ENCODE data around the gene CR1L.

CR1L gene

GRCh38 chr1:207748737-207749528 is 104.0 kb downstream of the CR1L start (continued):
- TF ChIP-seq, protein P1, sequence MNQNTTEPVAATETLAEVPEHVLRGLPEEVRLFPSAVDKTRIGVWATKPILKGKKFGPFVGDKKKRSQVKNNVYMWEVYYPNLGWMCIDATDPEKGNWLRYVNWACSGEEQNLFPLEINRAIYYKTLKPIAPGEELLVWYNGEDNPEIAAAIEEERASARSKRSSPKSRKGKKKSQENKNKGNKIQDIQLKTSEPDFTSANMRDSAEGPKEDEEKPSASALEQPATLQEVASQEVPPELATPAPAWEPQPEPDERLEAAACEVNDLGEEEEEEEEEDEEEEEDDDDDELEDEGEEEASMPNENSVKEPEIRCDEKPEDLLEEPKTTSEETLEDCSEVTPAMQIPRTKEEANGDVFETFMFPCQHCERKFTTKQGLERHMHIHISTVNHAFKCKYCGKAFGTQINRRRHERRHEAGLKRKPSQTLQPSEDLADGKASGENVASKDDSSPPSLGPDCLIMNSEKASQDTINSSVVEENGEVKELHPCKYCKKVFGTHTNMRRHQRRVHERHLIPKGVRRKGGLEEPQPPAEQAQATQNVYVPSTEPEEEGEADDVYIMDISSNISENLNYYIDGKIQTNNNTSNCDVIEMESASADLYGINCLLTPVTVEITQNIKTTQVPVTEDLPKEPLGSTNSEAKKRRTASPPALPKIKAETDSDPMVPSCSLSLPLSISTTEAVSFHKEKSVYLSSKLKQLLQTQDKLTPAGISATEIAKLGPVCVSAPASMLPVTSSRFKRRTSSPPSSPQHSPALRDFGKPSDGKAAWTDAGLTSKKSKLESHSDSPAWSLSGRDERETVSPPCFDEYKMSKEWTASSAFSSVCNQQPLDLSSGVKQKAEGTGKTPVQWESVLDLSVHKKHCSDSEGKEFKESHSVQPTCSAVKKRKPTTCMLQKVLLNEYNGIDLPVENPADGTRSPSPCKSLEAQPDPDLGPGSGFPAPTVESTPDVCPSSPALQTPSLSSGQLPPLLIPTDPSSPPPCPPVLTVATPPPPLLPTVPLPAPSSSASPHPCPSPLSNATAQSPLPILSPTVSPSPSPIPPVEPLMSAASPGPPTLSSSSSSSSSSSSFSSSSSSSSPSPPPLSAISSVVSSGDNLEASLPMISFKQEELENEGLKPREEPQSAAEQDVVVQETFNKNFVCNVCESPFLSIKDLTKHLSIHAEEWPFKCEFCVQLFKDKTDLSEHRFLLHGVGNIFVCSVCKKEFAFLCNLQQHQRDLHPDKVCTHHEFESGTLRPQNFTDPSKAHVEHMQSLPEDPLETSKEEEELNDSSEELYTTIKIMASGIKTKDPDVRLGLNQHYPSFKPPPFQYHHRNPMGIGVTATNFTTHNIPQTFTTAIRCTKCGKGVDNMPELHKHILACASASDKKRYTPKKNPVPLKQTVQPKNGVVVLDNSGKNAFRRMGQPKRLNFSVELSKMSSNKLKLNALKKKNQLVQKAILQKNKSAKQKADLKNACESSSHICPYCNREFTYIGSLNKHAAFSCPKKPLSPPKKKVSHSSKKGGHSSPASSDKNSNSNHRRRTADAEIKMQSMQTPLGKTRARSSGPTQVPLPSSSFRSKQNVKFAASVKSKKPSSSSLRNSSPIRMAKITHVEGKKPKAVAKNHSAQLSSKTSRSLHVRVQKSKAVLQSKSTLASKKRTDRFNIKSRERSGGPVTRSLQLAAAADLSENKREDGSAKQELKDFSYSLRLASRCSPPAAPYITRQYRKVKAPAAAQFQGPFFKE (tag by site-specific recombination; IDR thresholded peaks at IDR 0.05; ENCODE audit: borderline replicate concordance), result no peak
- TF ChIP-seq ZSCAN4 (tag by site-specific recombination; IDR thresholded peaks at IDR 0.05), result no peak
- peak; percentile 53; the same call in 1 of the 2 replicates for TF ChIP-seq MZF1 (tag by site-specific recombination; IDR thresholded peaks at IDR 0.05; ENCODE audit: borderline replicate concordance)
- TF ChIP-seq ZBTB17 (tag by site-specific recombination; IDR thresholded peaks at IDR 0.05), result no peak
- no peak for TF ChIP-seq ZNF707 (tag by site-specific recombination; IDR thresholded peaks at IDR 0.05)
- TF ChIP-seq YY1 (tag by site-specific recombination; IDR thresholded peaks at IDR 0.05), result no peak
- TF ChIP-seq ZNF211 (tag by site-specific recombination; IDR thresholded peaks at IDR 0.05; ENCODE audit: low read depth), result no peak
- TF ChIP-seq ZNF768 (tag by site-specific recombination; IDR thresholded peaks at IDR 0.05), result no peak
- no peak for TF ChIP-seq SCRT1 (tag by site-specific recombination; IDR thresholded peaks at IDR 0.05; ENCODE audit: borderline replicate concordance)
- no peak for TF ChIP-seq ZNF362 (tag by site-specific recombination; IDR thresholded peaks at IDR 0.05)
- no peak for TF ChIP-seq ZNF843 (tag by site-specific recombination; IDR thresholded peaks at IDR 0.05)
- TF ChIP-seq, protein P2, sequence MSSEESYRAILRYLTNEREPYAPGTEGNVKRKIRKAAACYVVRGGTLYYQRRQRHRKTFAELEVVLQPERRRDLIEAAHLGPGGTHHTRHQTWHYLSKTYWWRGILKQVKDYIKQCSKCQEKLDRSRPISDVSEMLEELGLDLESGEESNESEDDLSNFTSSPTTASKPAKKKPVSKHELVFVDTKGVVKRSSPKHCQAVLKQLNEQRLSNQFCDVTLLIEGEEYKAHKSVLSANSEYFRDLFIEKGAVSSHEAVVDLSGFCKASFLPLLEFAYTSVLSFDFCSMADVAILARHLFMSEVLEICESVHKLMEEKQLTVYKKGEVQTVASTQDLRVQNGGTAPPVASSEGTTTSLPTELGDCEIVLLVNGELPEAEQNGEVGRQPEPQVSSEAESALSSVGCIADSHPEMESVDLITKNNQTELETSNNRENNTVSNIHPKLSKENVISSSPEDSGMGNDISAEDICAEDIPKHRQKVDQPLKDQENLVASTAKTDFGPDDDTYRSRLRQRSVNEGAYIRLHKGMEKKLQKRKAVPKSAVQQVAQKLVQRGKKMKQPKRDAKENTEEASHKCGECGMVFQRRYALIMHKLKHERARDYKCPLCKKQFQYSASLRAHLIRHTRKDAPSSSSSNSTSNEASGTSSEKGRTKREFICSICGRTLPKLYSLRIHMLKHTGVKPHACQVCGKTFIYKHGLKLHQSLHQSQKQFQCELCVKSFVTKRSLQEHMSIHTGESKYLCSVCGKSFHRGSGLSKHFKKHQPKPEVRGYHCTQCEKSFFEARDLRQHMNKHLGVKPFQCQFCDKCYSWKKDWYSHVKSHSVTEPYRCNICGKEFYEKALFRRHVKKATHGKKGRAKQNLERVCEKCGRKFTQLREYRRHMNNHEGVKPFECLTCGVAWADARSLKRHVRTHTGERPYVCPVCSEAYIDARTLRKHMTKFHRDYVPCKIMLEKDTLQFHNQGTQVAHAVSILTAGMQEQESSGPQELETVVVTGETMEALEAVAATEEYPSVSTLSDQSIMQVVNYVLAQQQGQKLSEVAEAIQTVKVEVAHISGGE (tag by site-specific recombination; conservative IDR thresholded peaks at IDR 0.05; ENCODE audit: low read depth), result no peak

DNA sequence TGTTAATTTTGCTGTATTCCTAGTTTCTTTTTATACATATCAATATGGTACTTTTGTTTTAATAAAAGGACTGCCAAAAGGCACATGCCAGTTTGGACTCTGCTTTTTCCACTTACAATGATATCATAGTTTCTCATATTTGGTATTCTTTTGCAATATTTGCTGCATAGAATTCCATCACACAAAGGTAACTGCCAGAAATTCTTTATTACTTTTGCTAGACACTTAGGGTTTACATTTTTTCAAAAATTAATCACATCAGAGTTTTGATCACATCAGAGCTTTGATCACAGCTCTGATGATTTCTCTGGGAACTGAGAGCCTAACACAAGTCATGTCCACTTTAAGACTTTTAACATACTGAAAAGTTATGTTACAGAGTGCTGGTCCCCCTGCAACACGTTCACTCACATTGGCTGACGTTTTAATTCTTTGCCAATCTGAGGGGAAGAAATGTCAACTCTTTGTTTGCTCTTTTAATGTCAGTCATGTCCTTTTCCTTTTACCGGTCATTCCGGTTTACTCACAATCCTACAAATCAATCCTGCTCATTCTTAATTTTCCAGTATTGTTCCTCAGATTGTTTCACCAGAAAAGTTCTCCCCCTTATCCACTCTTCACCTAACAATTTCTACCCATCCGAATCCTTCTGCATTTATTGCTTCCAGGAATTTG is 105.8 kb downstream of the CR1L start:
- Histone ChIP-seq H3K36me3 (ENCODE audit: control insufficient read depth in 2 of 2, insufficient read depth in 1 of 2, low read length in 2 of 2) (no peaks in the 10 kb centered on the region), H3K27ac (ENCODE audit: extremely low read depth, low read depth, low read length) (peak overlapping the region; percentile 77), H3K4me1 (ENCODE audit: control insufficient read depth, insufficient read depth, low read length) (peaks cover 19% of the 10 kb centered on the region), H3K4me3 (ENCODE audit: low read depth, low read length) (peak overlapping the region; percentile 68), H3K9me3 (ENCODE audit: control insufficient read depth, insufficient read depth, low read depth, low read length) (no peaks in the 10 kb centered on the region)
- ChIA-PET POLR2A (no interaction called here), CTCF (interaction anchor here (1.0 kb wide), 1 partner anchor 46 kb away, joined by 8 read pairs; no protein-coding TSS in a partner anchor)
- TF ChIP-seq KLF8 (tag by site-specific recombination; IDR thresholded peaks at IDR 0.05) (no peak), MEIS1 (CRISPR knock-in tag; IDR thresholded peaks at IDR 0.05; ENCODE audit: borderline replicate concordance) (no peak), ZNF692 (tag by site-specific recombination; IDR thresholded peaks at IDR 0.05) (peak; percentile 46; the same call in 1 of the 2 replicates), ZNF169 (tag by site-specific recombination; IDR thresholded peaks at IDR 0.05) (no peak), ZFP69B (tag by site-specific recombination; IDR thresholded peaks at IDR 0.05) (peak; percentile 45; the same call in 1 of the 2 replicates), IKZF3 (tag by site-specific recombination; IDR thresholded peaks at IDR 0.05) (peak; percentile 31; the same call in 1 of the 2 replicates), KLF1 (tag by site-specific recombination; IDR thresholded peaks at IDR 0.05) (no peak), ZNF211 (tag by site-specific recombination; IDR thresholded peaks at IDR 0.05; ENCODE audit: low read depth) (no peak), ZNF114 (tag by site-specific recombination; IDR thresholded peaks at IDR 0.05) (no peak)
